Fibroblast of the conjunctiva (primary cell): Measurements from ENCODE around the gene PCDH9.
A peak's percentile ranks its signal among the peaks of the same experiment; 100 is the strongest.

Experiments
- DNase-seq: peaks from one replicate; pipeline ENCODE4 v3.0.0-alpha.2; 2010; ENCODE audit warnings: low read depth

PCDH9 gene

GRCh38 chr13:66462187-66462586 lies 767.9 kb downstream of the PCDH9 start:
- no peak for DNase-seq

- no peak for DNase-seq
Measured at GRCh38 chr13:66461021-66461420, 769.1 kb downstream of the PCDH9 start.

DNA sequence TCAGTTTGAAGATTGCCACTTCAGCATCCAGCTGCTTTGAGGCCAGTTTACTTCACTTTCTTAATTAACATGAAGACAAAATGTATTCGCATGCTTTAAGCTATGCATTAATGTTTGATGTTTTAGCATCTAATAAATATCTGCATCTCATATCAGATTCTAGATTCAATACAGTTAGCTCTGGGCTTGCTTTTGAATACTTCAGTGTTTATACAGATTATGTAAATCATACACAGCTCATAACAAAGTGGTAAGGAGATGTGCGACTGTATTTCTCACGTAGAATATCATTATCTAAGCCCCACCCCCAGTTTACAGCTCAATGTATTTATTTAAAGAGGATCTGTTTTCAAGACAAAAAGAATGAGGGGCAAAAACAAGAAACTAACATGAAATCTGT lies 770.5 kb downstream of the PCDH9 start:
- no peak for DNase-seq

DNA sequence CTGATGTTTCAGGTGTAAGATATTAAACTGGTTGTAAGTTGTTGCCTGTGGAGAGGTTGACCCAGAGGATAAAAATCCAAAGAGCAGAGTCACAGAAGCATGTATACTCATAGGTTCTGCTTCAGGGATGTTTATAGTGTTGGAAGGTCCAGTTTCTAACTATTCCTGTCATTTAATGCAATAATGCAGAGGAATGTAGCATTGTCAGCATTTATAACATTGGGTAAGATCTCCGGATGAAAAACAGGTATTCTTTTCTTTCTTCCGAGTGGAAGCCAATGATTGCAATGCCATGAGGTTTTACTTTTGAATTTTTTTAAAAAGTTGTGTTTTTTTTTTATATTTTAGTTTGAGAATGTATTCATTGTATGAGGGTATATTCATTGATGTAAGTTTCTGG lies 771.0 kb downstream of the PCDH9 start:
- DNase-seq, result no peak

DNA sequence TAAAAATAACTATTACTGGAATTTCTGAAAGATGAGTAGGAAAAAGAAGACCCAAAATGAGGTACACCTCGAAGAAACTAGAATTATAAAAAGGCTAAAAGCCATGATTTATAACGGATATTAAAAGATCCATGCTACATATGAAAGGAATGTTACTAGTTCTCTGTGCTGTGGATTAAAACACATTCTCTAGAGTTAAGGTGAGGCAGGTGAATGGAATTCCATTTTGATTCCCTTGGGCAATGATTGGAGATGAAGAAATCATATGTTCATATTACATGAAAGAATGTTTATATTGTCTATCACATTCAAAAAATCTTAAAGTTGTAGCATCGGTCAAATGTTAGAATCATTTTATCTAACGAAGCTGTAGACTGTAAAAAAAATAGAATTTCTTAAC lies 783.7 kb downstream of the PCDH9 start:
- DNase-seq, result no peak

- no peak for DNase-seq
Measured at GRCh38 chr13:66443926-66444325, 786.2 kb downstream of the PCDH9 start.

GRCh38 chr13:66440938-66441337 lies 789.2 kb downstream of the PCDH9 start:
- DNase-seq, result no peak

GRCh38 chr13:66430728-66431127 lies 799.4 kb downstream of the PCDH9 start:
- DNase-seq, result no peak

DNA sequence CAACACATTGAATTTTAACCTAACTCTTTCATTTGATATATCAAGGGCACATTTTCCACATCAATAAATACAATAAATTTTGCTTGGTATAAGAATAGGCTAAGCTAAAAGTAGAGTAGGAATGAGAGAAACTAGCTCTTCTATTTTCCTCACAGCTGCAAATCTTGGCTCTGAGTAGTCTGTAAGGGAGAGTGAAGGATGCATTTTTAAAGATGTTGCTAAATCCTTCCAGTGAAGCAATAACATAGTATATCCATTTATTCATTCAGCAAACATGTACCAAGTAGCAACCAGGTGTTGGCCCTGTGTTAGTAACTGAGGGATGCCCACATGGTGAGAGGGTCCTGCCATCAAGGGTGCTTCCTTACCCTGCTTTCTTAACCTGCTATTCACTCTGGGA lies 799.9 kb downstream of the PCDH9 start:
- no peak for DNase-seq

GRCh38 chr13:66429156-66429555 lies 801.0 kb downstream of the PCDH9 start:
- DNase-seq, result no peak

DNA sequence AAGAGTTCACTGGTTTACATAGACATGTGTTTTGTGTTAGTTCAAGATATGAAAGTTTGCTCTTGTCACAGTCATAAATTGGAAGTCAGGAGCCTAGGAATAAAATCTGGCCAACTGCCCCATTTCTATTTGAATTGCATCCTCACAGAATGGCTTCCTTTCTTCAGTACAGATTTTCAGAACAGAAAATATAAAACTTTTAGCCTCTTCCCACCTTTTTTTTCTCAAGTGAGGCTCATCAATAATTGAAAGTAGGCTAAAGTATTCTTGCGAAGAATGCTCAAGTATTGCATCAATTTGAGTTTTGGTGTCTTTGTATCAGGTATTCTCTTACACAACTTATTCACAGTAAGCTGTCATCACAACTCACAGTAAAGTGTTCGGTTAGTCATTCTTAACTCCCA lies 802.7 kb downstream of the PCDH9 start:
- peak; percentile 62 for DNase-seq

GRCh38 chr13:66425741-66426140 lies 804.4 kb downstream of the PCDH9 start:
- peak; percentile 42 for DNase-seq

DNA sequence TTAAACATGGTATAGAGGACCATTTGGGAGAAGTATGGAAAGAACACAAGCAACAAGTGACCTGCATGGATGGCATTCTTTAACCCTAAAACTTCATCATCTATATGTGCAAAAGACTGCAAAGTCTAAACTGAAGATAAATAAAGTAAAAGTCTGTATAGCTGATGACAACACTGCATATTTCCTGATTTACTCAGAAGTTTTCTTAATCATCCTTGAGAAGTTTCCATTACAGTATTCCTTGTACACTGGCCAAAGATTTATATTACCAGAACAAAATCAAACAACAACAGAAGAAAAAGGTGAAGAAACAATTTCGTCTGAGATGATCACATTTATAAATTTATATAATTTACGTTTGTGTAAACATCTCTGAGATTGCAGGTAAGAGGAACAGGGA lies 805.7 kb downstream of the PCDH9 start:
- peak; percentile 45 for DNase-seq

GRCh38 chr13:66415444-66415843 lies 814.7 kb downstream of the PCDH9 start:
- no peak for DNase-seq

DNA sequence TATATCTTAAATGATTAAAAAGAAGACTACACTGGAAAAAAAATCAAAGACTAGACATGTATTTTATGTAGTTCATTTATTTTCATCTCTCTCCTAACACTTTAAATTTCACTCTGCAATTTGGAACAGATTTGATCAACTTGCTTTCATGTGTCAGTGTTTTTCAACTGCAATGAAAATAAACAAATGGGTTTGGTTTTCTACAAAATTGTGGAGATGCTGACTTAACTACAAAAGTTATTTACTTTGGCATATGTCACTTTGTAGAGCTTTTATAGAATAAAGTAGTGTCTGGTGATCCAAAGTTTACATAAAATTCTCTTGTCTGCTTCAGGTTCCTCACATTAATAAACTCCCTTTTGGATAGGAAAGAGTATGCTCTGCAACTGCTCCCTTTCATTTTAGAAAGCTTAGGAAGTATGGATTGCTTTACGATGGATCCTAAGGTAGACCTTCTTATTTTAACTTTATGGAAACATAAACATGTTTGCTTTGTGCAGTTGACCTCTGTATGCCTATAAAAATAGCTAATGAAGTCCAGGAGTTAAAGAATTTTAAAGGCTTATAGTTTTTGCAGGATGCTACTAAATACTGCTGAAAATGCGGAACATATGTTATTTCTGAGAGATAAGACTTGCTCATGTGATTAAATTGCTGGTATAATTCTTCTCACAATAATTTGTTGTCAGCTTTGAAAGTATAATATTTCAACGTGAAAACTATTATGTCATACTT lies 815.9 kb downstream of the PCDH9 start:
- DNase-seq, result no peak

DNA sequence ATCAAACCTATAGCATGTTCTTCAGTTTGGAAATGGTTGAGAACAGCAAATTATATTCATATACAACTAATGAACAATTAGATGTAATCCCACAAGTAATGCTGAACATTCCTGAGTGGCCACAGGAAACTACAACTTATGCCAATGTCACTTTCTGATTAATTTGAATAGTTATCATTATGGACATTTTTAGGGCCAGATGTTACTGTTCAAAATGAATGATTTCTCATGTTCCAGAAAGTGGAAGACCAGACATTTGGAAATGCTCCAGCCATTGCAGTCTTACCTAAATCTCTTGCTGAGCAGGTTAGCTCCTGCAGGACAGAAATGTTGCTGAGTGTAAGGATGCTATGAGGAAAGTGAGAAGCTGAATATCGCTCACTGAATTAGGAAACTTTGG lies 819.8 kb downstream of the PCDH9 start:
- no peak for DNase-seq

DNA sequence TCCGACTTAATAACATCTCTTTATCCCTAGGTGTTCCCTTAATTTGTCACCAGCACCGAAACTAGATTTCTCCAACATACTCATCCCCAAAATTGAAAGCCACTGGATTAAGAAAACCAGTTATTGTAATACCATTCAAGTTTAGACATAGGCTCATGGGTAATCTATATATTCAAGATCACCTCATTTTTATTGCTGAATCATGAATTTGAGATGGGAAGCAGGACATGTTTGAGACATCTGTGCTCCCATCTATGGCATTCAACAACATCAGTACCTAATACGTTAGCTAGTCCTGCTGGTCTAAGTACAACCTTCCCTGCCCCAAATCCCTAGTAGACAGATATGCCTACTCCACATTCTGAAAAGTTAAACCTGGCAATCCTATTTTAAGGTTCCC lies 820.6 kb downstream of the PCDH9 start:
- no peak for DNase-seq

GRCh38 chr13:66407128-66407527 lies 823.0 kb downstream of the PCDH9 start:
- no peak for DNase-seq

GRCh38 chr13:66405908-66406802 lies 824.0 kb downstream of the PCDH9 start:
- DNase-seq, result peak; percentile 49

- no peak for DNase-seq
Measured at GRCh38 chr13:66402546-66402945, 827.6 kb downstream of the PCDH9 start.

- DNase-seq, result no peak
Measured at GRCh38 chr13:66402066-66402465, 828.1 kb downstream of the PCDH9 start.

DNA sequence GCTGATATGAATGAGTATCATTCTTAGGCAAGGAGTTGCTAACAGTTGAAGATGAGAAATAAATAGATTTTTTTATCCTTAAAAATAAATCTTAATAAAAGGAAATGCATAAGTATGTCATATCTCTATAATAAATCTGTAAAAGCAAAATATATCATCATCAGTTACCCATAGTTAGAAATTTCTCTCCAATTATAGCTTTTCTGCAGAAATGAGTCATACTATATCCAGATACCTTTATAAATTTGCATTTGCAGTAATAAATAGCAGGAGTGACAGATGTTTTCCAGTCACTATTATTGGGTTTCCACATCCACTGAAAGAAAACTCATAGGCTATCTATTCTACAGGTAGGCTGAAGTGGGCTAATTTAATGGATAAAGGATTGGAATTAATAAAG lies 829.8 kb downstream of the PCDH9 start:
- no peak for DNase-seq

GRCh38 chr13:66399873-66400272 lies 830.3 kb downstream of the PCDH9 start:
- no peak for DNase-seq
